GM18909 (cell line): Measurements from ENCODE around the gene FAM47E.
"Not testable (repeated sequence)": the region's sequence is repeated elsewhere in the genome, so short reads cannot be mapped to it uniquely, and the experiment has no call there.

Experiments
- ATAC-seq: cut with Tn5 transposase; IDR thresholded peaks from one replicate; pipeline ENCODE4 v1.9.1; 2021; ENCODE audit warnings: mild to moderate bottlenecking; ENCODE audit not compliant: unreplicated experiment, poor library complexity

Gene FAM47E

DNA sequence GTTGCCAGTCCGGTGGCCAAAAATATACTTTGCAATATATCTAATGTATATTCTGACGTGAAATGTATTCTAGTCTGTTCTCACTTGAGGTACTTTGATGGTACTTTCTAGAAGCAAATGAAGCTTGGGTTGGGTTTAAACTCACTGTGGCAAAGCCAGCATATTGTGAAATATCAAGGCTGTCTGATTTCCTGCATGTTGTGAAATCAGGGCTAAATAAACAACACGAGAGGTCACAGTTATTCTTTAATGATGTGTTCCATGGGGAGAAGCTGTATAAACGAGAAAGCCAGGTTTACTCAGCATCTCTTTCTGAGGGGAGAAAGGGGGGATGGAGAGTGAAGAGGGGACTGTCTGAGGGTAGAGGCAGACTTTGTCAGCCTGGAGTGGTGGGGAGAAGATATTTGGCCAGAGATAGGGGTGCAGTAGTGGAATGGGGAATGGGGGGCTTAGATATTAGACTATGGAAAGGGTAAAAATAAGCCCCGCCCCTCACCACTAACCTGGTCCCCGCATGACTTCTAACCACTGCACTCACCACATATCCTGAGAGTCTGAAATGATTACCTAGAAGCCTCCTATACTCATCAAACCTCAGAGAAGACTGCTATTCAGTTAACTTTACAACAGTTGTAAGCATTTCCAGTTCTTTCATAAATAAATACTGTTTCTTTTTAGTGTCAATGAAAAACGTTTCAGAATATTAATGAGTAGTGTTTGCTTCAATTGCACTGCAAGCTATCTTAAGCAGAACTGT is 32.0 kb upstream of the FAM47E start:
- no peak for ATAC-seq

DNA sequence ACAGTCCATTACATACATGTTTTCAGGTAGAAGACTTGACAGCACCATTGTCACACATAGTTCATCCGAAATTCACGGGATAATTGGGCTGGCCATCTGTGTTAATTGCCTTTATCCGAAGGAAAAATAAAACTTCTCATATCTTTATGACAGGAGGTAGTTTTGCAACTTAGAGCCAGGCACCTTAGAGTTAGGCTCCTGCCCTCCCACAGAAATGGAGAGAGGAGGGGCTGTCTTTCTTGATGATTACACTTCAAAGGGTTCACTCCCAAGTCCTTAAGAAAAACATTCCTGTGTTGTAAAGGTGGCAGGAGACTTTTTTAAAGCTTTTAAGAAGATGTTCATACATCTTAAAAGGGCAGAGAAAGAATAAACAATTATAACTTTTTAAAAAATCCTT is 27.4 kb upstream of the FAM47E start:
- no peak for ATAC-seq

DNA sequence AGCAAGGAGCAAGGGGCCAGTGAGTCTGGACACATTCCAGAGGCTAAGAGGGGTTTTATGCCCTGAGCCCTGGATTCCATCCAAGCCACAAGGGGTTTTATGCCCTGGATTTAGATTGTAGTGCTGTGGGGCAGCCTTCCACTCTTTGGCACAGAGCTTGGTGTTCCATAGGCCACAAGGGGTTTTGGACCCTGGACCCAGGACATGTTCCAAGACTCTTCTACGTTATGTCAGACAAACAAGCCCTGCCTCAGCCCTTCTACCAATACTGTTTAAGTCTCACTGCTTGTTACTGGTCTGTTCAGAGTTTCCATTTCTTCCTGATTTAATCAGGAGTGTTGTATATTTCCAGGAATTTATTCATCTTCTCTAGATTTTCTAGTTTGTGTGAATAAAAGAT is 25.1 kb upstream of the FAM47E start:
- no peak for ATAC-seq

DNA sequence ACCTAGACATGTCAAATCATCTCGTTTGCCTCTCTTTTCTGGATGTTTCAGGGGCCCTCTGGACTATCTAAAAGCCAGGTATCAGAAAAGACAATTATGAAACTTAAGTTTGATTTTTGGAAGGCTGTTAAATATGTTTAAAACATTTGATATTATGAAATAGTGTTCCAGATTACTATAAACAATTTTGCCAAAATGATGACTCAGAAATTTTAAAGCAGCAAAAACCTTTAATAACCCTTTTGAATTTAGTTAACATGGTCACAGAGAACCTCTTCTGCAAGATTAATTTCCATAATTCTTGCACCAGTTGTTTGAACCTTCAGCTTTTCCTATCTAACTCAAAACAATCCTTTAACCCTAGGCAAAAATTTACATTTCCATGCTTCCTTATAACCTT is 18.8 kb upstream of the FAM47E start:
- ATAC-seq, result no peak

DNA sequence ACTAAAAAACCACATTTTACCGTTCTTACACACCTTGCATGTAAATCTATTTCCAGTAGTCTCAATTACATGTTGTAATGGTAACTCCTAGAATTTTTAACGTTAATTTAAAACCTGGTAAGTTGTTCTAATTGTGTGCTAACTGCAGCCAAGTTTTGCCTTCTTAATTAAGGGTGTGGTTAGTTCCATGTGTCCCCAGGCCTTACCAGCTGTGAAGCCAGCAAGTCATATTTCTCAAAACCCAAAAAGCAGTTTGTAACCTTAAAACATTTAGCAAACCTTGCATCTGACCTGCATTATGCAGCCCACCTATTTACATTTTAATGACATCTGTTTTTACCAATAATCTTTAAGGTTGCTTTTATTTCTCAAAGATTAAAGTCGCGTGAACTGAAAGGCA is 18.4 kb upstream of the FAM47E start:
- ATAC-seq, result no peak

DNA sequence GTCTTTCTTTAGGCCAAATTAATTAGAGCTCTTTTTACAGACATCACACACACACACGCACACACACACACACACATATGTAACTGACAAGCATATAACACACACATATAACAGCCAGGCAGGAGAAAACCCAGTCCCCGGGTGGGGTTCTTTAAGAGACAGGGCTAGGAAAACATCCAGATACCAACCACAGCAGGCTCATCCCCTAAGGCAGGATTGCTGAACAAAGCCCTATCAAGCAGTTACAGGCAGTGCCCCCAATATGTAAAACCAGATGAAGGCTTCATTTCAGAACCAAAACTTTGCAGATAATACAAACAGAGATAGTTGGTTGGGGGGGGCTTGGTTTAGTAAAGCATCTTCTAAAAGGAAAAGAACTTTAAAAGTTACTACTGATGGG is 18.0 kb upstream of the FAM47E start:
- ATAC-seq, result no peak

DNA sequence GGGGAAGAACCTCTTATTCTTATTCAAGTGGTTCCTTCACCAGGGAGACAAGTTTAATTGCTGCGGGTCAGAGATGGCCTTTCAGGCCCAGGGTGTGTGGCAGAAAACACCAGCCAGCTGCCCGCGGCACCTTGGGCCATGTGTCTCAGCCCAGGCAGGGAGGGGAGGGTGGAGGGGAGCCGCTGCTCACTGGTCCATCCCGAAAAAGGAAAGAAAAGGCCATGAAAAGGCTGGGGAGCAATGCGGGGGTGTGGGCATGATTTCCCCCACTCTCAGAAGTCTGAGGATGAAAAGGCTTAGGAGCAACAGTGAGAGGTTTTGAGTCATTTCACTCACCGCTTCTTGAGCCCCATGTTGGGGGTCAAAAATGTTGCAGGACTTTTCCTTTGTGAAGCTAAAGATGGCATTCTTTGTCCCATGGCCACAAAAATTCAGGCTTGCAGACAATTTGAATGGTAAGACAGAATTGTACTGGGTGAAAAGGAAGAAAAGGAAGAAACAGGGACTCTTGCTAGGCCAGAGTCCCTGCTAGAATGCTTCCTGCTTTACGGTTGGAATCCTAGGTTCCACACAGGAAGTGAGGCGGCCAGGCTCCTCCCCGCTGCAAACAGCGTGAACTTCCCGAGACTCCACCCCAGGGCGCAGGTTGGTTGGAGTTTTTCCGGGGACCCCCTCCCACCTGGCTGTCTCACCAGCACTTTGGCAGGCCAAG is 17.4 kb upstream of the FAM47E start:
- no peak for ATAC-seq

DNA sequence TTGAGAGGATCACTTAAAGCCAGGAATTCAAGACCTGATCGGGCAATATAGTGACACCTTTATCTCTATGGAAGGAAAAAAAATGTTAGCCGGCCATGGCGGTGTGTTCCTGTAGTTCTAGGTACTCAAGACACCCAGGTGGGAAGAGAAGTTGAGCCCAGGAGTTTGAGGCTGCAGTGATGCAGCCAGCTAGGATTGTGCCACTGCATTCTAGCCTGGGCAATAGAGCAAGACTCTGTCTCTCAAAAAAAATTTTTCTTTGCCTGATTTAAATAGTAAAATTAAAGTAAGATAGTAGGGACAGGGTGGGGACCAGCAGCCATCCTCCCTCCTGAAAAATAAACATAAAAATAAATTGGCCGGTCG is 16.9 kb upstream of the FAM47E start:
- ATAC-seq, result no peak

DNA sequence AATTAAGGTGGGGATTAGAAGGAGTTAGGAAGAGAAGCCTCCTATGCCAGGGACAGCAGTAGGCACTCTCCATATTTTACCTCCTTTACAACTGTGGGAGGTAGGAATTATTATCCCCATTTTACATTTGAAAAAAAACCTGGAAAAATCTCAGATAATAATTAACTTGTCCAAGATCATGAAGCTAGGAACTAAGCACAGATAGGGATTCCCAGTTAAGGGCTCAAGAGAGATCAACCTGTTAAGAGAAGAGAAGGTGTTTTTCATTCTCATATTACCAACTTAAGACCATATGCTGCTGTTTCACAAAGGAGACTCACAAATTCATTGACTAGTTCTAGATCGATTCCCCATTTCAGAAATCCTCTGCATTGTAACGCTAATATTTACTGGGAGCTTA is 16.1 kb upstream of the FAM47E start:
- no peak for ATAC-seq

DNA sequence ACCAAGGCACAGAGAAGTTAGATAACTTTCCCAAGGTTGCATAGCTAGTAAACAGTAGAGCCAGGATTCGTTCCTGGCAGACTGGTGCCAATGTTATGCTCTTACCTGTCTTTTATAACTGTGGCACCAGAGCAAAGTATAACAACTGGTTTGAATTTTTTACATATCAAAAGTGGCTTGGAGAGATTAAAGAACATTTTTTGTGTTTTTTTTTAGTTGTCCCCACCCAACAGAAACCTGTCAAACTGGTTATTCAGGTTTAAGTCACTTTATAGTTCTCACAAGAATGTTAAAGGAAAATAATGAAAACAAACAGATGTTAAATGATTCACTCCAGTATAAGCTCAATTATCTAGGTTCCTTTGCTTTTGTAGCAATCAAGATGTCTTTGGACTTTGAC is 15.6 kb upstream of the FAM47E start:
- no peak for ATAC-seq

DNA sequence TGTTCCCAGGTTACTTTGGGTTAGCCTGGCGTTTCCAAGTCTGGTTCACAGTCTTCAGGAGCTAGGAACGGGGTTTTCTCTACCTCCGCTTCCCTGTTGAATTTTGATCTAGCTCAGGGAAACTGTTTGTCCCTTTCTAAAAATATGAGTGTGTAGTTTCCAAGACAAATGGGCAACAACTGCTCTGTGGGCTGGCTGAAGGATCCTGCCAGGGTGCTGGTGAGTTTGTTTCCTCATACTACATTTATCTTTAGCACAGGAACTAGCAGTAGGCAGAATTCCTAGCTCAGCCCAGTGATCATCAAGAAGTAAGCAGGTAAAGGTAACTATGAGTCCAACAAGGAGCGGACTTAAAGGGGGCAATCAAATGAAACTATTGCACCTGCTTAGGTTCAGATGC is 13.3 kb upstream of the FAM47E start:
- ATAC-seq, result no peak

DNA sequence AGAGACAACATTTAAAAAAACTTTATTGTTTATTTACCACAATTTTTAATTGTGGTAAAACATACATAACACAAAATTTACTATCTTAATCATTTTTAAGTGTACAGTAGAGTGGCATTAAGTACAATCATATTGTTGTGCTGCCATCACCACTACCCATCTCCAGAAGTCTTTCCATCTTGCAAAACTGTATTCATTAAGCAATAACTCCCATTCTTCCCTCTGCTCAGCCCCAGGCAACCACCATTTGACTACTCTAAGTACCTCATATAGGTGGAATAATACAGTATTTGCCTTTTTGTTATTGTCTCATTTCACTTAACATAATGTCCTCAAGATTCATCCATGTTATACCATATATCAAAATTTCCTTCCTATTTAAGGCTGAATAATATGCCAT is 12.8 kb upstream of the FAM47E start:
- ATAC-seq, result no peak

DNA sequence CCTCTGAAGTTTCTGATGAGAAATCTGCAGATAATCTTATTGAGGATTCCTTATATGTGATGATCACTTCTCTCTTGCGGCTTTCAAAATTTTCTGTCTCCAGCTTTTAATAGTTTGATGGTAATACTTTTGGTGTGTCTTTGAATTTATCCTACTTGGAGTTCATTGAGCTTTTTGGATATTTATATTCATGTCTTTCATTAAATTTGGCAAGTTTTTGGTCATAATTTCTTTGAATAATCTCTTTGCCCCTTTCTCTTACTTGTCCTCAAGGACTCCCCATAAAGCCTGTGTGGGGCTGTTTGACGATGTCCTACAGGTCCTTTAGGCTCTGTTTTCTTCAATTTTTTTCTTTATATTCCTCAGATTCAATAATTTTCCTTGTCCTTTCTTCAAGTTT is 11.3 kb upstream of the FAM47E start:
- no peak for ATAC-seq

DNA sequence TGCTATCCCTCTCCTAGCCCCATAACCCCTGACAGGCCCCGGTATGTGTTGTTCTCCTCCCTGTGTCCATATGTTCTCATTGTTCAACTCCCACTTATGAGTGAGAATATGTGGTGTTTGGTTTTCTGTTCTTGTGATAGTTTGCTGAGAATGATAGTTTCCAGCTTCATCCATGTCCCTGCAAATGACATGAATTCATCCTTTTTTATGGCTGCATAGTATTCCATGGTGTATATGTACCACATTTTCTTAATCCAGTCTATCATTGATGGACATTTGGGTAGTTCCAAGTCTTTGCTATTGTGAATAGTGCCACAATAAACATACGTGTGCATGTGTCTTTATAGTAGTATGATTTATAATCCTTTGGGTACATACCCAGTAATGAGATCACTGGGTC is 7.6 kb upstream of the FAM47E start:
- not testable (repeated sequence) for ATAC-seq

DNA sequence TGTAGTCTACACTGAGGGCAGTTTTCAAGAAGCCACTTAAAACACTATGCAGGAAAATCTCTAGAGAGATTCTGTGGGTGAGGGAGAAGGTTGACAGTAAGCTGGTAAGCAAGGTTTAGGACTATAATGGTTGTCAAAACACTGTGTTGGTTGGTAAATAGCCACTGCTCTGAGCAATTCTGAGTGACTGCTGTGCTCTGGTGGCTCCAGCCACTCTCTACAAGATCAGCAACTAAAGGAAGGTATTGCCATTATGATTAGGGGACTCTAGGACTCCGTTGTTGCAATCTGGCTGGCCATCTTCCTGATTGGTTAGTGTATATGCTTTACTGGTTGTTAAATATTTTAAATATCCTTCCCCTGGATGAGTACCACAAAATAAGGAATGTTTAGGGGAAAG is 5.5 kb upstream of the FAM47E start:
- ATAC-seq, result no peak

DNA sequence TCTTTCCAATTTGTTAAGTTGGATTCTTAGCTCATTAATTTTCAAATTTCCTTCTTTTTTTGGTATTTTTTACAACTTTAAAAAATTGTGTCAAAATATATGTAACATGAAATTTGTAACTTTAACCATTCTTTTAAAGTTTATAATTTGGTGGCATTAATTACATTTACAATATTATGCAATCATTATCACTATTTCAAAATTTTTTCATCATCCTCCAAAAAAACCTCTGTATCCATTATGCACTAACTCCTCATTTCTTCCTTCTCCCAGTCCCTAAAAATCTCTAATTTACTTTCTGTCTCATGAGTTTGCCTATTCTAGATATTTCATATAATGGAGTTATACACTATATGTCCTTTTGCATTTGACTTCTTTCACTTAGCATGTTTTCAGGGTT is 4.7 kb upstream of the FAM47E start:
- no peak for ATAC-seq

DNA sequence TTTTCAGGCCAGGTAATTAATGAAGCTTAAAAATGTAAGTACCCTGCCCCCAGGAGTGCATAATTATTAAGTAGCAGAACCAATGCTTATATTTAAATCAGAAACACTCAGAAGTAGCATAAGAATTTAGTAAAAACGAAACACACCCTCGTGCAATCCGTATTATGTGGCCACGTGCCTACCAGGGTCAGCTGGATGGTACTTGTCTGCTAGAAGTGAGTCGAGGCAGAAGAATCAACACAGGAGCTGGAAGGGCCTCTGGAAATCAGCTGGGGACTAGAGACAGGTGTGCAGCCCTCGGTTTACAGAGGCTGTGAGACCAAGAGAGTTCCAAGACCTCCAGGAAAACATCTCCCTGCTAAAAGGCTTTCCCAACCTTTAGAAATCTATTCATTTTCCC is 559 bp upstream of the FAM47E start:
- no peak for ATAC-seq

DNA sequence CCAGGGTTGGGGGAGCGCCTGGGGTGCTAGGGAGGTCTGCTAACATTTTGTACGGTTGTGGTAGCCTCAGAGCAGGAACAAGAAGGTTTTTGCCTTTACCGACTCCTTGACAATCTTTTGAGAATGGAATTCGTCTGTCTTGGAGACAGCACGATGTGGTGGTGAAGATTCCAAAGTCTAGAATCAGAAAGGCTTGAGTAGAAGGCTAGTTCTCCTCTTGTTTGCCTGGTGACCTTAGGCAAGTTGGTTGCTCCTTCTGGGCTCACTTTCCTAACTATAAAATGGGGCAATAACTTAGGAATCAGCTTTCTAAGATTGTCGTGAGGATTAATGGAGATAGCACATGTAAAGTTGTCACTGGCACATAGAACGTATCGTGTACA is 741 bp downstream of the FAM47E start:
- no peak for ATAC-seq

DNA sequence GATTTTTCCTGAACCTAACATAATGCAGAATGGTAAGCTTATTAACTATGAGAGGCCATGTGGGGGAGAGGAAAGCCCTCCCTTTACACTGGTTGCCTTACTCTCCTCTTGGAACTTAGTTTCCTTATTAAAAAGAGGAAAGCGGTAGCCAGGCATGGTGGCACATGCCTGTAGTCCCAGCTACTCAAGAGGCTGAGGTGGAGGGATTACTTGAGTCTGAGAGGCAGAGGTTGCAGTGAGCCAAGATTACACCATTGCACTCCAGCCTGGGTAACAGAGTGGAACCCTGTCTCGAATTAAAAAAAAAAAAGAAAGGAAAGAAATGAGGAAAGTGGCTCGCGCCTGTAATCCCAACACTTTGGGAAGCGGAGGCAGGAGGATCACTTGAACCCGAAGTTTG is 2.0 kb downstream of the FAM47E start:
- ATAC-seq, result no peak

DNA sequence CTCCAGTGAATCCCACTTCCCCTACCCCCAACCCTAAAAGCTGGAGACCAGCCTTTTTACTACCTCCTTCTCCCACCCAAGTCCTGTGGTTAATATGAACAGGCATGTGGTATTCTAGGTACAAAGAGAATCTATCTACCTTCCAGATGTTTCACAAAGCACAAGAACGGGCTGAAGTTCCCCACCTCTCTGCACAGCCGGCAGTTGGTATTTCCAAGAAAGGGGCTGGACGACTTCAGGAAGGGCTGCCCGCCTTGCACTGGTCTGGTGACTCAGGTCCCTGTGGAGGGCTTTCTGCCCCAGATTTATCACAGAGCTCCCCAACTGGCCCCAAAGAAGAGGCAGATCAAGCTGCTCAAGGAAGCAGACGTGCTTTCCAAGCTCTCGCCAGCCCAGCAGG is 4.5 kb downstream of the FAM47E start:
- no peak for ATAC-seq

DNA sequence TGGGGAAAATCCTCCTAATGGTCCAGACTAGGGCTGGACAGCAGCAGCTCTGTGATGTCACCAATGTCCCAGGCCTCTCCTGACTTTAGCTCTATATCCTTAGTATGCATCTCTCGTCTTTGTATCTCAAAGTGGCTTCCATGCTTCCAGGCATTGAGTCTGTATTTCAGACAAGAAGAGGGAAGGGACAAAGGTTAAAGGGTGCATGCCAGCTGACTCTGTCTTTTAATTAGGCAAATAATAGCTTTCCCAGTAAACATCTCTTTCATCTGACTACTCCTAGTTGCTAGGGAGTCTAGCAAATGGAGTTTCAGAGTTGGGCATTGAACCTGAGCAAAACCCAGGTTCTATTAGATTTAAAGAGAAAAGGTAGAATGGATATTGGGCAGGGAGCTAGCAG is 5.4 kb downstream of the FAM47E start:
- ATAC-seq, result no peak

DNA sequence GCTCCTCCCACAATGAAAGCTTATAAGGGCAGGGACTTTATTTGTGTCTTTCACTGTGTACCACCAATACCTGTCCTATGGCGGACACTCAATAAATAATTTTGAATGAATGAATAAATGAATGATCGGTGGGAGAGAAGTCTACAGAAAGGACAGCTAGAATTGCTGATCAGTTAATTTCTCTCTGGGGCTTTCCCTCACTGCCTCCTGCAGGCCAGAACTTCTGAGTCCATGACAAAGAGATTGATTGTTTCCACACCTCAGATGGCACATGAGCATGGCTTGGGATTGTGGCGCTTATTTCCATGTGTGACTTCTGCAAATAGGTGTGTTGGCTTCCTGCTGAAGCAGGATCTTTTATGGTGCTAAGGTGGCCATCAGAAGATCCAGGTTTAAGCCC is 6.3 kb downstream of the FAM47E start:
- no peak for ATAC-seq
